GM12874 (cell line): ENCODE data around the gene TPH2.

Source experiments
- TF ChIP-seq, protein P1 (sequence below): IDR thresholded peaks from 2 replicates; pipeline ENCODE4 v1.5.1; 2011; ENCODE audit warnings: low read depth, mild to moderate bottlenecking, control low read depth, low read length, moderate library complexity; ENCODE audit not compliant: insufficient read depth

Gene TPH2

DNA sequence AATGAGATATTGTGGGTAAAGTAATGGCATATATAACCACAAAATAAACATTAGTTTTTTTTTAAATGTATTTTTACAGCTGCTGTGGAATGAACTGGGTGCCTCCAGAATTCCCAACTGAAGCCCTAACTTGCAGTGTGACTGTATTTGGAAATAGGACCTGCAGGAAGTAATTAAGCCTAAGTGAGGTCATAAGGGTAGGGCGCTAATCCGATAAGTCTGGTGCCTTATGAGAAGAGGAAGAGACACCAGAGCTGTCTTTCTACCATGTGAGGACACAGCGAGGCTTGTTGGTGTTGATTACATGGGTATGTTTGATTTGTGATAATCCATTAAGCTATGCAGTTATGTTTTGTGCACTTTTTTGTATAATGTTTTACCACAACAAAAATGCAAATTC, 136.8 kb downstream of the TPH2 start:
- TF ChIP-seq, protein P1, sequence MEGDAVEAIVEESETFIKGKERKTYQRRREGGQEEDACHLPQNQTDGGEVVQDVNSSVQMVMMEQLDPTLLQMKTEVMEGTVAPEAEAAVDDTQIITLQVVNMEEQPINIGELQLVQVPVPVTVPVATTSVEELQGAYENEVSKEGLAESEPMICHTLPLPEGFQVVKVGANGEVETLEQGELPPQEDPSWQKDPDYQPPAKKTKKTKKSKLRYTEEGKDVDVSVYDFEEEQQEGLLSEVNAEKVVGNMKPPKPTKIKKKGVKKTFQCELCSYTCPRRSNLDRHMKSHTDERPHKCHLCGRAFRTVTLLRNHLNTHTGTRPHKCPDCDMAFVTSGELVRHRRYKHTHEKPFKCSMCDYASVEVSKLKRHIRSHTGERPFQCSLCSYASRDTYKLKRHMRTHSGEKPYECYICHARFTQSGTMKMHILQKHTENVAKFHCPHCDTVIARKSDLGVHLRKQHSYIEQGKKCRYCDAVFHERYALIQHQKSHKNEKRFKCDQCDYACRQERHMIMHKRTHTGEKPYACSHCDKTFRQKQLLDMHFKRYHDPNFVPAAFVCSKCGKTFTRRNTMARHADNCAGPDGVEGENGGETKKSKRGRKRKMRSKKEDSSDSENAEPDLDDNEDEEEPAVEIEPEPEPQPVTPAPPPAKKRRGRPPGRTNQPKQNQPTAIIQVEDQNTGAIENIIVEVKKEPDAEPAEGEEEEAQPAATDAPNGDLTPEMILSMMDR: no peak

DNA sequence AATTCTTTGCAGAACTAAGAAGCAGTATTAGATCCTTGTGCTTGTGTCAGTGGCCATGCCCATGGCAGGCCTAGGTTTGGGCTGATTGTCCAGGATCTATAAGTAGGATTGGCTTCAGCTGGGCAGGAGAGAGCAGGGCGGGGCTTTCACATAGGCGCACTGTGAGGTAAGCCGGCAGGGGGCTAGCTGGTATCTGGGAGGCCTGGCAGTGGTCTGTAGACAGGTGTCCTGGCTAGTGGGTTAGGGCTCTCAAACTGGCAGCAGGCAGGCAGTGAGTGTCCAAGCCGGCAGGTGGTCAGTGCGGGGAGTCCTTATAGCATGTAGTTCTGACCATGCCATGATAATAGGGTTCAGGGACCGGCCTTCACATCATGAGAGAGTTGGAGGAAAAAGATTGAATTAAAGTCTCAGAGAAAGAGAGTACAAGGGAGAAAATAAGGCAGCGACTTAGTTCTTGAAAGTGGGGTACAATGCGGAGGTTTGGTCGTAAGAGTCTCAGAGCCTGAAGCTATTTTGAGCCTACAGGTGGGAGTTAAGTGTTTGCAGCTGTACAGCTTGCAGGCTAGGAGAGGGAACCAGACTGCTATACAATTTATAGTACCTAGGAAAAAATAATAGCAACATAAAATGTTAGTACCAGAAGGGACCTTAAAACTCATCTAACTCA, 137.4 kb downstream of the TPH2 start:
- TF ChIP-seq, protein P1: no peak

DNA sequence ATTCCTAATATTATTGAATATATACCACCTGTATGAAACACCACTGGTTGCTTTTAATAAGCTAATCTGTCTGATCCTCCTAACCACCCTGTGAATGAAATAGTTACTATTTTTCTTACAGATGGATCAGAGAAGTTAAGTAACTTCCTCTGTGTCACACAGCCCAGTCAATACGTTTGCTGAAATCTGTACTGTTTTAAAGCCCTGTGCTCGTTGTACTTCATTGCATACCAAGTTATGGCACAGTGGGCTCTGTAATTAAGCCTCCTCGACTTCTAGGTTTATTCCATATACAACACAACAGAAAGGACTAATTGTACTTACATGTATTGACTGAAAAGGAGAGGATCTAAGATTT, 137.9 kb downstream of the TPH2 start:
- TF ChIP-seq, protein P1: no peak

DNA sequence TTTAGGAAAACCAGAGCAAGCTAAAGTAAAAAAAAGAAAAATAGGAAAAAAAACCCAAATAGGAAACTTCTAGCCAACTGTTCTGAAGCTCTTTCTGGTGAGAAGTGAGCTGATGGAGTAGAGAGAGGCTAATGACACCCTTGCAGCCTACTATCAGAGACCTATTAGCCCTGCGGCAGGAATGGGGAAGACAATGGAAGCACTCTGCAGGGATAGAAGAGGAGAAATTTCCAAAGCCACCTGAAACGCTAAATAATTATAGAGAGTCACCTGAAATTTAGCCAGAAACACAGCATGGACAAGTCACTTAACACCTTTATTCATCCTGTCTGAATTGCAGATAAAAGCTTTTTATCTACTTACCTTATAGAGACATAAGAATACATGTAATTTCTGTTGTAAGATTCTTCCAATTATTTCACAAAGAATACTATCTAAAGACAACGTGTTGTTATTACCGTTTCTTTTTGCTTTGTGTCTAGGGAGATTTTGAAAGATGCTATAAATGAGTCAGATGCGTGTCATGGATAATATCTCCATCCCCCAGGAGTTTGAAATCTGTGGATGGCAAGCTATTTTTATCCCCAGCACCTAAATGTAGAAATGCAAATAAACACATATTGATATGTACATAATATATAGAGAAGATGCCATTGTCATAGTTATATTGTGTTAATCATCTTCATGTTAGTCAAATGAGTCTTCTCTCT, 138.6 kb downstream of the TPH2 start:
- TF ChIP-seq, protein P1: no peak

DNA sequence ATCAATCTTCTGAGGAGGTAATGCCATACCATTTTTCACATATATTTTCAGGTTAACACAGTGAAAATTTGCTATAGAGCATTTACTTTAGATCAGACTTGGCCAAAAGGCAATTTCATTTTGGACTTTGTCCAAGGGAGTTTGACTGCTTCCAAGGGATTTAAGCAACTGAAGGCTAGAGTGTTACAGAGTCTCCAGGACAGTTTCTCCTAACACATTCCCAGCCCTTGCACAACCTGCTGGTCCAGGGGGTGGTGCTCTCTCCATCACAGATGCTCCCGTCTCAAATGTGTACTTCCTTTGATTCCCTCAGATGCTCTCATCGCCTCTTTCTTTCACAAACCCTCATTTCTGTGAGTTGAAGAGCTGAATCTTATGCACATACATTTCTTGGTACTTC, 143.1 kb downstream of the TPH2 start:
- TF ChIP-seq, protein P1: no peak
